ENCODE results near the gene ATP10A.

- TF ChIP-seq POLR2AphosphoS5 (IDR thresholded peaks at IDR 0.05; ENCODE audit: low read depth, low read length): no peak
- TF ChIP-seq POLR2A (IDR thresholded peaks at IDR 0.05; ENCODE audit: low read depth, low read length): no peak
These were observed 169.5 kb downstream of the ATP10A start for GRCh38 chr15:25693321-25694238.
